OCI-LY3 (cell line): ENCODE measurements around the gene CMTM1.

Source experiments
- H2AFZ ChIP-seq: fragments of 200-600, 300-600 bp; shearing (Covaris generic); 2 replicates; pipeline ENCODE4 v1.6.0; 2014; ENCODE audit warnings: antibody characterized with exemption, low read depth, low read length
- H3K27ac ChIP-seq: fragments of 200-600, 300-600 bp; sonication (generic); 2 replicates; pipeline ENCODE4 v1.5.1; 2014; ENCODE audit warnings: mild to moderate bottlenecking, low read length, moderate library complexity, mixed read lengths
- H3K27me3 ChIP-seq: fragments of 200-600, 300-600 bp; sonication (generic); 2 replicates; pipeline ENCODE4 v1.6.1; 2014; ENCODE audit warnings: low read depth, low read length, mixed read lengths
- H3K36me3 ChIP-seq: fragments of 200-600, 300-600 bp; sonication (generic); replicated peaks from 2 replicates; pipeline ENCODE3; 2014; ENCODE audit warnings: low read depth, low read length, mixed read lengths
- H3K4me1 ChIP-seq: fragments of 300-600, 200-600 bp; sonication (generic); 2 replicates; pipeline ENCODE4 v1.6.1; 2014; ENCODE audit warnings: low read length, mixed read lengths
- H3K4me2 ChIP-seq: fragments of 200-600, 300-600 bp; sonication (generic); 2 replicates; pipeline ENCODE4 v1.6.1; 2014; ENCODE audit warnings: low read length, mixed read lengths
- H3K4me3 ChIP-seq: fragments of 300-600, 200-600 bp; sonication (generic); 2 replicates; pipeline ENCODE4 v1.5.1; 2014; ENCODE audit warnings: antibody characterized with exemption, mild to moderate bottlenecking, low read length, moderate library complexity
- H3K79me2 ChIP-seq: fragments of 300-600, 200-600 bp; shearing (Covaris generic); 2 replicates; pipeline ENCODE4 v1.6.1; 2014; ENCODE audit warnings: mild to moderate bottlenecking, low read length, mixed read lengths
- H3K9ac ChIP-seq: fragments of 300-600, 200-600 bp; shearing (Covaris generic); 2 replicates; pipeline ENCODE4 v1.6.0; 2014; ENCODE audit warnings: mild to moderate bottlenecking, low read length, moderate library complexity
- H3K9me3 ChIP-seq: fragments of 200-600, 300-600 bp; shearing (Covaris generic); 2 replicates; pipeline ENCODE4 v1.6.1; 2014; ENCODE audit warnings: low read length, mixed read lengths; ENCODE audit not compliant: insufficient read depth
- H4K20me1 ChIP-seq: fragments of 200-600, 300-600 bp; sonication (generic); 2 replicates; pipeline ENCODE4 v1.6.1; 2016; ENCODE audit warnings: low read length, mixed read lengths; ENCODE audit not compliant: insufficient read depth
- EZH2phosphoT487 ChIP-seq: fragments of 200-600 bp; shearing (Covaris generic); IDR thresholded peaks from 2 replicates; pipeline ENCODE4 v1.6.1; 2018; ENCODE audit warnings: antibody characterized with exemption, mixed run types, low read depth
- TF ChIP-seq, protein P1 (sequence below): fragments of 200-600, 300-600 bp; sonication (generic); IDR thresholded peaks from 2 replicates; pipeline ENCODE4 v1.5.1; 2014; ENCODE audit warnings: antibody characterized with exemption, low read length, low read depth

CMTM1 gene

DNA sequence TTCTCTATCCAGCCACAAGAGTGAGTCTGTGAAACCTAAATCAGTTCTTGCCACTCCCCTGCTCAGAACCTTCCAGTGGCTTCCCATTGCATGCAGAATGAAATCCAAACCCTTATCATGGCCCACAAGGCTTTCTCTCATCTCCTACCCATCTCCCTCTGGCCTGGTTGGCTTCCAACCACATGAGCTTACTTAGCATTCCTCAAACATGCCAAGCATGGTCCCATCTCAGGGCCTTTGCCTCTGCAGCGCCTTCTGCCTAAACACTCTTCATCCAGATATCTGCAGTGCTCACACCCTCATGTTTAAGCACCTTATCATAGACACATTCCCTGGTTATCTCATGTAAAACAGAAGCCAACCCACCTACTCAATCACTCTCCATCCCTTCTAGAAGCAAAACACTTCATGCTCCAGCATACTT, 31.9 kb upstream of the CMTM1 start:
- no peak for TF ChIP-seq EZH2phosphoT487
- TF ChIP-seq, protein P1, sequence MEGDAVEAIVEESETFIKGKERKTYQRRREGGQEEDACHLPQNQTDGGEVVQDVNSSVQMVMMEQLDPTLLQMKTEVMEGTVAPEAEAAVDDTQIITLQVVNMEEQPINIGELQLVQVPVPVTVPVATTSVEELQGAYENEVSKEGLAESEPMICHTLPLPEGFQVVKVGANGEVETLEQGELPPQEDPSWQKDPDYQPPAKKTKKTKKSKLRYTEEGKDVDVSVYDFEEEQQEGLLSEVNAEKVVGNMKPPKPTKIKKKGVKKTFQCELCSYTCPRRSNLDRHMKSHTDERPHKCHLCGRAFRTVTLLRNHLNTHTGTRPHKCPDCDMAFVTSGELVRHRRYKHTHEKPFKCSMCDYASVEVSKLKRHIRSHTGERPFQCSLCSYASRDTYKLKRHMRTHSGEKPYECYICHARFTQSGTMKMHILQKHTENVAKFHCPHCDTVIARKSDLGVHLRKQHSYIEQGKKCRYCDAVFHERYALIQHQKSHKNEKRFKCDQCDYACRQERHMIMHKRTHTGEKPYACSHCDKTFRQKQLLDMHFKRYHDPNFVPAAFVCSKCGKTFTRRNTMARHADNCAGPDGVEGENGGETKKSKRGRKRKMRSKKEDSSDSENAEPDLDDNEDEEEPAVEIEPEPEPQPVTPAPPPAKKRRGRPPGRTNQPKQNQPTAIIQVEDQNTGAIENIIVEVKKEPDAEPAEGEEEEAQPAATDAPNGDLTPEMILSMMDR = no peak
- Histone ChIP-seq H3K4me3 (no peak overlapping the region), H3K27ac (no peak overlapping the region)

DNA sequence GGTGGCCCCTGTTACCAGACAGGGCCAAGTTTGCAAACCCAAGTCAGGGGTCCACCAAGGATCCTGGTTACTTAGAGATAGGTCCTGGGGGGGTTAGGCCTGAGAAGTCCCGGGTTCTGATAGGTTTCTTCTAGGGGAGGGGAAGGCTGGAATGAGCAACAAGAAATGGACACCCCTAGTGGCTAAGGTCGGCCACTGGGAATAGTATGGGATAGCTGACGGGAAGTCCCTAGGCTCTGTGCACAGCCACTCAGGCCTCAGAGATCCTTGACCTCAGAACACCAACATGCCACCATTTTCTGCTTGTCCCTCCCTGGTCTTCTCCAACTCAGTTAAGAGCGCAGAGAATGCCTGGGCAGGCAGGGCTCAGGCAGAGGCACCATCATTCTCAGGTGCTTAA, 29.7 kb upstream of the CMTM1 start:
- Histone ChIP-seq H2AFZ (no peak overlapping the region), H3K9me3 (no peaks in the 10 kb centered on the region), H3K79me2 (no peaks in the 10 kb centered on the region), H3K4me2 (no peak overlapping the region), H3K4me3 (no peak overlapping the region), H3K9ac (no peak overlapping the region), H4K20me1 (no peaks in the 10 kb centered on the region), H3K4me1 (peaks cover 5% of the 10 kb centered on the region), H3K27ac (no peak overlapping the region), H3K27me3 (no peaks in the 10 kb centered on the region), H3K36me3 (no peaks in the 10 kb centered on the region)
- TF ChIP-seq EZH2phosphoT487 = no peak
- TF ChIP-seq, protein P1 = no peak

More for the DNA sequence above, 31.9 kb upstream of the CMTM1 start:
- no peaks in the 10 kb centered on the region for H3K36me3 ChIP-seq
- no peak overlapping the region for H2AFZ ChIP-seq
- no peak overlapping the region for H3K9ac ChIP-seq
- no peak overlapping the region for H3K4me2 ChIP-seq
- no peaks in the 10 kb centered on the region for H3K27me3 ChIP-seq
- no peaks in the 10 kb centered on the region for H3K9me3 ChIP-seq
- no peaks in the 10 kb centered on the region for H4K20me1 ChIP-seq
- H3K79me2 ChIP-seq = no peaks in the 10 kb centered on the region
- H3K4me1 ChIP-seq = peaks cover under 1% of the 10 kb centered on the region; the same call in 1 of the 2 replicates

DNA sequence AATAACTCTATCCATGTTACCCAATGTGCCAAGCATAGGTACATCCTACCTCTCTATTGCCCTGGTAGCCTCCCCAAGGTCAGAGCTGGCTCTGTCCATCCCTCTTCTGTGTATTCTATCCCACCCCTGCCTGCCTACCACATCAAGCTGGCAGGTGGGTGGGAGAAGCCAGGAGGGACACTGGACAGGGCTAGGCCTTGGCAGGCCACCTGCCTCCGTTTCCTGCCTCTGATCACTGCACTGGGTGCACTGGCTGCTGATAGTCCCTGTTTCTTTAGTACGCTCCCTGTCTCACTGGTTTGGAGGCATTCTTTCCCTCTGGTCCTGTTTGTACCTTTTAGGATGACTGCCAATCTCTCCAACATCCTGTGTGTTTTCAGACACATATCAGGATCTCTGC, 29.0 kb upstream of the CMTM1 start:
- Histone ChIP-seq H3K27ac (no peak overlapping the region), H3K79me2 (no peaks in the 10 kb centered on the region), H3K4me1 (peaks cover 5% of the 10 kb centered on the region), H3K9ac (no peak overlapping the region), H2AFZ (no peak overlapping the region), H3K9me3 (no peaks in the 10 kb centered on the region), H3K36me3 (no peaks in the 10 kb centered on the region), H3K27me3 (no peaks in the 10 kb centered on the region), H4K20me1 (no peaks in the 10 kb centered on the region), H3K4me2 (no peak overlapping the region), H3K4me3 (no peak overlapping the region)
- TF ChIP-seq, protein P1 = no peak
- no peak for TF ChIP-seq EZH2phosphoT487

DNA sequence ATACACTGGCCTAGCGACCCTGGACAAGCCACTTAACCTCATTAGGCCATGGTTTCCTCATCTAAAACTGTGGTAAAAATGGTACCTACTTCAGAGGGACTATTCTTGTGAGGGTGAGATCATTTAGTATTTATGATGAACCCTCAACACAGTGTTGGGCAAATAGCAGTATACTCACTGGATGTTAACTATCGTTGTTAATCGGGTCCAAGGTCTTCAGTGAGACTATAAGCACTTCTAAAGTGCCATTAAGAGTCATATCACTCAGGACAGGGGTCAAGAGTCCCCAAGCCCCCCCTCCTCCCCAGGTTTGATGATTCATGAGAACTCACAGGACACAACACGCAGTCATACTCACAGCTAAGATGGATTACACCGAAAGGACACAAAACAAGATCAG, 27.3 kb upstream of the CMTM1 start:
- Histone ChIP-seq H3K4me3 (no peak overlapping the region), H2AFZ (no peak overlapping the region), H3K4me2 (no peak overlapping the region), H3K36me3 (no peaks in the 10 kb centered on the region), H3K27ac (no peak overlapping the region), H4K20me1 (no peaks in the 10 kb centered on the region), H3K79me2 (no peaks in the 10 kb centered on the region), H3K9ac (no peak overlapping the region), H3K4me1 (peaks cover 5% of the 10 kb centered on the region), H3K9me3 (no peaks in the 10 kb centered on the region), H3K27me3 (no peaks in the 10 kb centered on the region)
- no peak for TF ChIP-seq EZH2phosphoT487
